HG02610 (cell line): ENCODE data around the gene PHYHD1.

Experiments used
- ATAC-seq: cut with Tn5 transposase; IDR thresholded peaks from one replicate; pipeline ENCODE4 v1.9.1; 2021; ENCODE audit warnings: mild to moderate bottlenecking, moderate library complexity; ENCODE audit not compliant: unreplicated experiment

Gene PHYHD1

DNA sequence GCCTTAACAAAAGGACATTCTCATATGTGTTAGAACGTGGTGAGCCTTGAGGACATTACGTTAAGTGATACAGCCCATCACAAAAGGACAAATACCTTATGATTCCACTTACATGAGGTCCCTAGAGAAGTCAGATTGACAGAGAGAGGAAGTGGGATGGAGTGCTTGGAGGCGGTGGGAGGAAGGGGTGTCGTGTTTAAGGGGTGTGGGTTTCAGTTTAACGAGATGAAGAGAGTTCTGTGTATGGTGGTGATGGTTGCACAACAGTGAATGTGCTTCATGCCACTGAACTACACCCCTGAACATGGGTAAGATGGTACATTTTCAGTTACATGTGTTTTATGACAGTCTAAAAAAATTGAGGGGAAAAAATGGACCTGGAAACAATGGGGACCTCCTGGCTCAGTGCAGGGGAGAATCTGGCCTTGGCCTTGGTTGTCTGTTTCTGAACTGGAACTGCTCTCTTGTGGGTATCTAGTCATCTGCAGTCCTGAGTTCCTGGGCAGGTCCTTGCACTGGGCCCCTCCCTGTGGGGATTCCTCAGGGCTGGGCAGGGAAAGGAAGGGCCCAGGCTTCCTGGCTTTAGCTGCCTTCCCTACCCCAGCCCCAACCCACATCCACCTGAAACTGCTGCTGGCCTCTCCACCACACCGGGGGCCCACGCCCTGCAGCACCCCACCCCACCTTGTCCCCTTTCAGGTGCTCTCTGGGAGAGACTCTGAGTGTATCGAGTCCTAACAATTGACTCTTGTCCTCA lies 21.0 kb upstream of the PHYHD1 start:
- ATAC-seq, result no peak

DNA sequence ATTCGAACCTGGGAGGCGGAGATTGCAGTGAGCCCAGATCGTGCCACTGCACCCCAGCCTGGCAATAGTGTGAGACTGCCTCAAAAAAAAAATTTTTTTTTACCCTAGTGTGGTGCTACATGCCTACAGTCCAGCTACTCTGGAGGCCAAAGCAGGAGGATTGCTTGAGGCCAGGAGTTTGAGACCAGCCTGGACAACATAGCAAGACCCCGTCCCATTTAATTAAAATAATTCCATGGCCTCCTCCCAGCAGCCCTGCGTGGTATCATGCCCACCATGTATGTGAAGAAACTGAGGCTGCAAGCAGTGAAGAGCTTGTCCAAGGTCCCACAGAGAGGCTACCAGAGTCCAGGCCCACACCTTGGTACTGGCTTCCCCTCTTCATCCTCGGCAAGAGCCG lies 19.4 kb upstream of the PHYHD1 start:
- ATAC-seq, result no peak

DNA sequence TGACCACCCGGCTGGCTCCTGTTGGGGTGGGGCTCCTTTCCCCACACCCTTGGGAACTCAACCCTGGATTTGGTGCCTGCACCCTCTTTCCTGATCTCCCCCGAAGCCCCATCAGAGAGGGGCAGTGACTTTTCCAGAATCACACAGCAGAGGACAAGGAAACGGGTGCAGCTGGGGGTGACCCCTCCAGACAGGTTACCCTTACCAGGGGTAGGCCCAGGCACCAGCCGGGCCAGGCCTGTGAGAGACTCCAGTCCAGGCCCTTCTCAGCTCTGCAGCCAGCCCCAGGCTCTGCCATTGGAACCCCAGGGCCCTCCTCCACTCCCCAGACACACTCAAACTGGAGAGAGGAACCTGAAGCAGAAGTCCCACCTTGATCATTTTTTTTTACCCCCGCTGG lies 19.0 kb upstream of the PHYHD1 start:
- ATAC-seq, result no peak

DNA sequence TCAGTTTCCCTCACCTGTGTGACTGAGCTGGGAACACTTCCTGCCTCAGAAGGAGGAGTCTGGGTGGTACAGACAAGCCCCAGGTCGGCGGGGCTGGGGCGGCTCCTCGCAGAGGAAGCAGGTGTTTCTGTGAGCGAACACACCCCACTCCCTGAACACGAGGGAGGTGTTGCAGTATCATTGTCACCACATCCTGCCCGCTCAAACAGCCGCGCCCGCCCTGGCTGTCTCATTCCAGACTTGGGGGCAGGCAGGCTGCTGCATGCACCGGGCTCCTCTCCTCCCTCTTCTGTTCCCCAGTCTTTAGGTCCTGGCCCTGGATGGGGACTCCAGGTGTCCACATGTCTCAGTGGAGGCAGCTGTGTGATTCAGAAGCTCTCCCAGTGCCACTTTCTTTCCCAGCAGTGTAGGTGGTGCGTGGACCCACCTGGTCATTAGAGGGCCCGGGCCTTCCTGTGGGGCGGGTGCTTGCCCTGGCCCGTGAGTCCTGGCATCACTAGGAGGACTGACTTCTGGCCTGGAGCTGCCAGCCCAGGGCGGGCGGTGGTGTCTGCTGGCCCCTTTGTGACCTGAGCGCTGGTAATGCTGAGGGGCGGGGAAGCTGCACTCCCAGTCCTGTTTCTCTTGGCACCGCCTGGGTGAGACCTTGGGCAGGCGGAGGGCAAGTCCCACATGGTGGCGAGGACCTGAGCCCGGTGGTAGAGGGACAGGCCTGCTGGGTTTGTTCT lies 18.3 kb upstream of the PHYHD1 start:
- ATAC-seq, result peak; percentile 81

DNA sequence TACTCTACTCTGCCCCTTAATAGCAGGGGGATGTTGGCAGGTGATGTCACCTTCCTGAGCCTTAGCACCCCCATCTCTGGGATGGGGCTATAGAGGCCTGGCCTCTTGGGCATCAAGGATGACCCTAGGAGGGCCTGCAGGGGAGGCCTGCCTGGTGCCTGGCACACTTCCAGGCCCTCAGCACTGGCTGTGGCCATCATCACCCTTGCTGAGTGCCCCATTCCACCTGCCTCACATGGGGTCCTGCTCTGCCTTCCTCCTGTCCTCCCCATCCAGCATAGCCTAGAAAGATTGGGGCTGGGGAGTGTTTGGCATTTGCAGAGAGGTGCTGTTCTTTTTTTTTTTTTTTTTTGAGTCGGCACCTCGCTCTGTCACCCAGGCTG lies 17.7 kb upstream of the PHYHD1 start:
- no peak for ATAC-seq

DNA sequence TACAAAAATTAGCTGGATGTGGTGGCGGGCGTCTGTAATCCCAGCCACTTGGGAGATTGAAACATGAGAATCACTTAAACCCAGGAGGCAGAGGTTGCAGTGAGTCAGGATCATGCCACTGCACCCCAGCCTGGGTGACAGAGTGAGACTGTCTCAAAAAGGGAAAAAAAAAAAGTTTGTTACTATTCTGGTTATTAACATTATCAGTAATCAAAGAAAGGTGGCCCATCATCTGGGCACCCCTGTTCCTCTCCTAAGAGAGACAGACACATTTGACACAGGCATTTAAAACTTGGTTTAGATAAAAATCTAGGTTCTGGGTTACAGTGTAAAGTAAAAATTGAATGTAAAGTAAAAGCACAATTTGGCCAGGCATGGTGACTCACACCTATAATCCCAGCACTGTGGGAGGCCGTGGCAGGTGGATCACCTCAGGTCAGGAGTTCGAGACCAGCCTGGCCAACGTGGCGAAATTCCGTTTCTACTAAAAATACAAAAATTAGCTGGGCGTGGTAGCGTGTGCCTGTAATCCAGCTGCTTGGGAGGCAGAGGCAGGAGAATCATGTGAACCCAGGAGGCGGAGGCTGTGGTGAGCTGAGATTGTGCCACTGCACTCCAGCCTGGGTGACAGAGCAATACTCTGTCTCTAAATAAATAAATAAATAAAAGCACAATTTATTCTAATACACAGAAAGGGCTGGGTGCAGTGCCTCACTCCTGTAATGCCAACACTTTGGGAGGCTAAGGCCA lies 16.7 kb upstream of the PHYHD1 start:
- no peak for ATAC-seq

DNA sequence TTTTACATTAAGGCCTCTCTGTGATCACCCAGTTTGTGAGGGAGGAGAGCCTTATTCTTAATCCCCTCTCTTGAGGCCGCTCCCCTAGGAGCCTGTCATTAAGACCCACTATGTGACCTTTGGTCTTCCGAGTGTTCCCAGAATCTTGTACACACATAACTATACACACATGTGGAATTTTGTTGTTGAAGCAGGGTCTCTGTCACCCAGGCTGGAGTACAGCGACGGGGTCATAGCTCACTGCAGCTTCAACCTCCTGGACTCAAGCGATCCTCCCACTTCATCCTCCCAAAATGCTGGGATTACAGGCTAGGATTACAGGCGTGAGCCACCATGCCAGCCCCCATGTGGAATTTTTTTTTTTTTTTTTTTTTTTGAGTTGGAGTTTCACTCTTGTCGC lies 14.8 kb upstream of the PHYHD1 start:
- ATAC-seq, result no peak

DNA sequence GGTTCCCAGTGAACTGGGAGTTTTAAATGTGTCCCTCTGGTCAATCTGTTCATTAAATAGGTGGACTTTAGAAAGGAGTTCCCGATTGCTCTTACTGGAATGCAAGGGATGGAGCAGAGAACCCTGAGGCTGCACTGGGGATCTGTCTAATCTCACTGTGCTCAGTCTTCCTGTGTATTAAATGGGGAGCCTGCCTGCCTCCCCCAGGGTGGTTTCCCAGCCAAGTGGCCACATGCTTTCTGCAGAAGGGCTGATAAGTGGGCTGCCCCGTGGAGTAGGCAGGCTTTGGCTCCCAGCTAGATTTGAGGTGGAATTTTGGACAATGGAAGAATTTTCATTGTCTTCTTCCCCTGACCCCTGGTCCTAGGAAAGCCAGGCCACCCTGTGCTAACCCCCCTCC lies 14.0 kb upstream of the PHYHD1 start:
- no peak for ATAC-seq

DNA sequence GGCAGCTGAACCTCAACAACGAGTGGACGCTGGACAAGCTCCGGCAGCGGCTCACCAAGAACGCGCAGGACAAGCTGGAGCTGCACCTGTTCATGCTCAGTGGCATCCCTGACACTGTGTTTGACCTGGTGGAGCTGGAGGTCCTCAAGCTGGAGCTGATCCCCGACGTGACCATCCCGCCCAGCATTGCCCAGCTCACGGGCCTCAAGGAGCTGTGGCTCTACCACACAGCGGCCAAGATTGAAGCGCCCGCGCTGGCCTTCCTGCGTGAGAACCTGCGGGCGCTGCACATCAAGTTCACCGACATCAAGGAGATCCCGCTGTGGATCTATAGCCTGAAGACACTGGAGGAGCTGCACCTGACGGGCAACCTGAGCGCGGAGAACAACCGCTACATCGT lies 12.4 kb upstream of the PHYHD1 start:
- ATAC-seq, result no peak

DNA sequence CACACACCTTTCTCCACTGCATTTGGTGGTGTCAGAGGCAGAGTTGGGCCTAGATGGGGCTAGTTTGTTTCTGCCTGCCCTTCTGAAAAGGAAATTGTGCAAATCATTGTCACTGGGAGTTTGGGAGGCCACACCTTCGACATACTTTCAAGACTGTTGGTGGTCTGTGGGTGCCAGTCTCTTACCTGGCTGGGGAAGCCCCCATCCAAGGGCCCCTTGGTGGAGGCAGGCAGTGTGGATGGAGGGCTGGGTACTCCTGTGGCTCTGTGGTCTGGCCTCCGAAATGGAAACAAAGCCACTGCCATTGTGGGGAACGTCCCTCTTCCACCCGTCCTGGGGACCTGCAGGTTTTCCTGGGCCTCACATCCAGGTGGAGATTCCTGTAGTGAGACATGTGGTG lies 10.9 kb upstream of the PHYHD1 start:
- no peak for ATAC-seq

DNA sequence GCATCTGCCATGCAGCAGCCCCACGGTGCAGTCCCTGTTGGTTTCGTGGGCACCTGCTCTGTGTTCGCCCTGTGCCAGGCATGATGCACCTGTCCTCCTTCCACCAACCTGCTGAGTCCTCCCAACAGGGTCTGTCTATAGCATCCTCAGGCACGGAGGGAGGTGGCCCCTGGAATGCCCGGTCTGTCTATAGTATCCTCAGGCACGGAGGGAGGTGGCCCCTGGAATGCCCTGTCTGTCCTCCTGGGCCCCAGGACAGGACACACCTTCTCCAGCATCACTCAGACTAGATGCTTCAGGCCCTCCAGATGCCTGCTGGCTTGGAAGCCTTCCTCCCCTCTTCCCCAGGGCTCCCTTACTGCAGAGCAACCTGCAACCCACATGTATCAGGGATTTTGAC lies 9.9 kb upstream of the PHYHD1 start:
- no peak for ATAC-seq

DNA sequence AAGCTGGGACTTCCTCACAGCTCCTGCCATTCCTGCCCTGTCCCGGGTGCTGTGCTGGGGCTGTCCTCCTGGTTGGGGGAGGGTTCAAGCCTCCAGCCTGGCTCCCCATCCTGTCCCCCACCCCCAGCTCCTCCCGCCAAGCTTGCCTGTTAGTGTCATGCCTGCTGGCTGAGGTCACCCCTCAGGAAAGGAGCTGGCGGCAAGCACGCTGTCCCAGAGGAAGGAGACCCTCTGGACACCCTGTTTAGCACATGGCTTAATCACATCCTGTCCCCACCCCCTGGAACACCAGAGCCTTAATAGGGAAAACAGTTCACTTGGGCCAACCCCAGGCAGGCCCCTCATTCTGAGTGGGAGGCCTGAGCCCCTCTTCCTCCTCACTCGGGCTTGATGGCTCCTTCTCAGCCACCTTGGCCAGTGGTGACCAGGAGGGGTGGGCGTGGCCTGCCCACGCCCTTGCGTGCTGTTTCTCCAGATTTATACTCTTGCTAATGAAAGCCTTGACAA lies 9.2 kb upstream of the PHYHD1 start:
- no peak for ATAC-seq

DNA sequence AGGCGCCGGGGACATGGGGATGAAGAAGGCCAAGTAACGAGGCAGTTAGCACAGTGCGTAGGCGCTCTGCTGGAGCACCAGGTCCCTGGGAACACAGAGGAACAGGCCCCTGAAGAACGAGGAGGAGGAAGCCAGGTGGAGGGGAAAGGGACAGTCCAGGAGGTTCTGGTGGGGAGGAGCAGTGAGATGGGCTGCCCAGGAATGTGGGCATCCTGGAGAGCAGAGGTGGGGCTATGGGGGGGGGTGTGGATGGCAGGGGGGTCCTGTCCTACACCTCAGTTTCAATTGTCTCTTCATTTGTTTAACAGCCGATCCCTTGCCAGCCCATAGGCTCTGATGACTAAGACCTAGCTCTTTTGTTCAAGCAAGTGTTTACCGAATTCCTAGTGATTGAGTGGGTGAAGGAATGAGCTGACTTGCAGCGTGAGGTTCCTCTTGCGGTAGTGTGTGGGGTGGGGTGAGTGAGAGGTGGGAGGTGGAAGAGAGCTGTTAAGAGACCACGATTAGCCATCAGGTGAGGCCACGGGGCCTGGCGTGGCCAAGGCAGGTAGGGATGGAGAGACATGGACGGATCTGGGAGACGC lies 8.4 kb upstream of the PHYHD1 start:
- no peak for ATAC-seq

DNA sequence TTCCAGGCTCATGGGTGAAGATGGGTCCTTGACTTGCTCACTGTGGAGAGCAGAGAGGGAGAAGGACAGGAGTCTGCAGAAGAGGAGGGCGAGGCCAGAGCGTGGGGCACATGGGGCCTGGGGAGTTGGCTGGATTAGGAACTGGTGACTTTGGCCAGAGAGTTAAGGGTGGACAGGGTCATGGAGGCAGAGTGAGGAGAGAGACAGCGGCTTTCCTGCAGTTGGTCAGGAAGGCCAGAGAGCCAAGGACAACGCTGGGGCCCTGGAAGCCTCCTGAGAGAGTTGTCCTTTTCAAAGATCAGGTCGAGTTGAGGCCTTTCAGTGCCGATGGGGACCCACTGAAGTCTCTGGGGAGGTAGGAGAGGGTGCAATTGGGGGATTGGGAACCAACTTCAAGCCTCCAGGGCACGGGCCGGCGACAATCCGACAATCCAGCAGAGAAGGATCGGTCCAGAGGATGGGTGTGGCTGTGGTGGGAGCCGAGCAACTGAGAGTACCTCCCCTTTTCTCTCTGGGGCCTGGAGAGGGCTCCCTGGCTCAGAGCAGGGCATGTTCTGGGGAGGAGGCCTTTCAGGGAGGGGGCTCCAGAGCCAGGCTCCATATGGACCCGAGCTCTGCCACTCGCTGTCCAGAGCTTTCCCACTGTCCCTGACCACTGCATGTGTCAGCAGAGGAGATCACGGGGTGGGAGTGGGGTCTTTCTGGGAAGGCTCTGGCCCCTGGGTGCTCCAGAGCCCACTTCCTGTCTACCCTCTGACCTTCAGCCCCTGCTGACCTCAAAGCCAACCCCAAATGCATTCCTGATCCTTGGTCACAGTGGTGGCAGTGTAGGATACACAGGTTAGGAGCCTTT lies 7.5 kb upstream of the PHYHD1 start:
- no peak for ATAC-seq

DNA sequence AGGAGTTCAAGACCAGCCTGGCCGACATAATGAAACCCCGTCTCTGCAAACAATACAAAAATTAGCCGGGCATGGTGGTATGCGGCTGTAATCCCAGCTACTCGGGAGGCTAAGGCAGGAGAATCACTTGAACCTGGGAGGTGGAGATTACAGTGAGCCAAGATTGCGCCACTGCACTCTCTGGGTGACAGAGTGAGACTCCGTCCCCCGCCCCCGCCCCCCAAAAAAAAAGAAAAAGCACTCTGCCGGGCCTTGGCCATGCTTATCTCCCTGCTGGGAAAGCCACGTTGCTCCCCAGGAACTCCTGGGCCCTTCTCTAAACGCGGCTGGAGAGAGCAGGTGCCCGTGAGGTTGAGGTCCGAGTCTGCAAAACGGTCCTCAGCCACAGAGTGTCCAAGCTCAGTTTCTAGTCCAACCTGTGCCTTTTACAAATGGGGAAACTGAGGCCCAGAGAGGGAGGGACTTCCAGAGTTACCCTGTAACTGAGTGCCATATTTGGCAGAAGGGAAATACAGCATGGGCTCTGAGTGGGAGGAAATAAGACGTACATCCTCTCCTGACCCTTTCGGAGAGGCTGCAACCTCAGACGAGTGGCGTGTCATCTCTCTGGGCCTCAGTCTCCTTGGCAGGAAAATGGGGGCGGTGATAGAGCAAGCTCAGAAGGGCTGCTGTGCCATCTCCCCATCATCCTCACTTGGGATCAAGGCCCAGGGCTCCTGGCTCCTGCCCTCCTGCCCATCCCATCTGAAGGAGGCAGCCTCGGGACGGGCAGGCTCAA lies 6.6 kb upstream of the PHYHD1 start:
- no peak for ATAC-seq

DNA sequence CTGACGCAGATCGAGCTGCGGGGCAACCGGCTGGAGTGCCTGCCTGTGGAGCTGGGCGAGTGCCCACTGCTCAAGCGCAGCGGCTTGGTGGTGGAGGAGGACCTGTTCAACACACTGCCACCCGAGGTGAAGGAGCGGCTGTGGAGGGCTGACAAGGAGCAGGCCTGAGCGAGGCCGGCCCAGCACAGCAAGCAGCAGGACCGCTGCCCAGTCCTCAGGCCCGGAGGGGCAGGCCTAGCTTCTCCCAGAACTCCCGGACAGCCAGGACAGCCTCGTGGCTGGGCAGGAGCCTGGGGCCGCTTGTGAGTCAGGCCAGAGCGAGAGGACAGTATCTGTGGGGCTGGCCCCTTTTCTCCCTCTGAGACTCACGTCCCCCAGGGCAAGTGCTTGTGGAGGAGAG lies 4.6 kb upstream of the PHYHD1 start:
- ATAC-seq, result no peak

DNA sequence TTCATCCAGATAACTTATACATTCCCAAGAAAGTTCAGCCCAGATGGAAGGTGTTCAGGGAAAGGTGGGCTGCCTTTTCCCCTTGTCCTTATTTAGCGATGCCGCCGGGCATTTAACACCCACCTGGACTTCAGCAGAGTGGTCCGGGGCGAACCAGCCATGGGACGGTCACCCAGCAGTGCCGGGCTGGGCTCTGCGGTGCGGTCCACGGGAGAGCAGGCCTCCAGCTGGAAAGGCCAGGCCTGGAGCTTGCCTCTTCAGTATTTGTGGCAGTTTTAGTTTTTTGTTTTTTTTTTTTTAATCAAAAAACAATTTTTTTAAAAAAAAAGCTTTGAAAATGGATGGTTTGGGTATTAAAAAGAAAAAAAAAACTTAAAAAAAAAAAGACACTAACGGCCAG lies 4.0 kb upstream of the PHYHD1 start:
- ATAC-seq, result no peak

DNA sequence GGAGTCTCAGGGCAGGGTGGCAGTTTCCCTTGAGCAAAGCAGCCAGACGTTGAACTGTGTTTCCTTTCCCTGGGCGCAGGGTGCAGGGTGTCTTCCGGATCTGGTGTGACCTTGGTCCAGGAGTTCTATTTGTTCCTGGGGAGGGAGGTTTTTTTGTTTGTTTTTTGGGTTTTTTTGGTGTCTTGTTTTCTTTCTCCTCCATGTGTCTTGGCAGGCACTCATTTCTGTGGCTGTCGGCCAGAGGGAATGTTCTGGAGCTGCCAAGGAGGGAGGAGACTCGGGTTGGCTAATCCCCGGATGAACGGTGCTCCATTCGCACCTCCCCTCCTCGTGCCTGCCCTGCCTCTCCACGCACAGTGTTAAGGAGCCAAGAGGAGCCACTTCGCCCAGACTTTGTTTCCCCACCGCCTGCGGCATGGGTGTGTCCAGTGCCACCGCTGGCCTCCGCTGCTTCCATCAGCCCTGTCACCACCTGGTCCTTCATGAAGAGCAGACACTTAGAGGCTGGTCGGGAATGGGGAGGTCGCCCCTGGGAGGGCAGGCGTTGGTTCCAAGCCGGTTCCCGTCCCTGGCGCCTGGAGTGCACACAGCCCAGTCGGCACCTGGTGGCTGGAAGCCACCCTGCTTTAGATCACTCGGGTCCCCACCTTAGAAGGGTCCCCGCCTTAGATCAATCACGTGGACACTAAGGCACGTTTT lies 3.5 kb upstream of the PHYHD1 start:
- ATAC-seq, result no peak

DNA sequence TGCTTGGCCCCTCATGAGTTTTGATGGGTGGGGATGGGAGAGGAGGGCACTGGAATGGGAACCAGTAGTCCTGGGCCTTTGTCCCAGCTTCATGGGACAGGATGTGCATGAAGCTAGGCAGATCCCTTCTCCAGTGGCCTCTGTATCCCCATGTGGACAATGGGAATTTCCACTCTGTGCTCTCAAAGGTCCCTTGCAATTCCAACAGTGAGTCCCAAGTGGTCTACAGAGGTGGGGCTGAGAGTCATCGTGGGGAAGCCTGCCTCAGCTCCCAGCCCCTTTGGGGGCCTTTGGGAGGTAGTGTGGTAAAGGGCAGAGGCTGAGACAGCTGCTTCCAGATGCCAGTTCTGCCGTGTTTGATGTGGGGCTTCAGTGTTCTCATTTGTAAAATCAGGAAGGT lies 1.9 kb upstream of the PHYHD1 start:
- no peak for ATAC-seq
